ENCODE measurements around the gene SERPINA9.

- TF ChIP-seq GATA3 (IDR thresholded peaks at IDR 0.05; ENCODE audit: low read depth, low read length), result no peak
- no peak for TF ChIP-seq GATA2 (IDR thresholded peaks at IDR 0.05; ENCODE audit: low read depth, low read length)
These were observed 33.4 kb upstream of the SERPINA9 start, which contains the start of gene SERPINA12 for GRCh38 chr14:94509356-94509755.

Measured in SH-SY5Y (cell line).